Measurements from ENCODE around the gene AMOTL2.

GRCh38 chr3:134350861-134351311, 23.4 kb downstream of the AMOTL2 start:
- TF ChIP-seq PHF8 (IDR thresholded peaks at IDR 0.05; ENCODE audit: borderline replicate concordance, low read depth) (no peak), CTCF (IDR thresholded peaks at IDR 0.05) (no peak), RFX5 (IDR thresholded peaks at IDR 0.05) (no peak), SMC3 (IDR thresholded peaks at IDR 0.05) (no peak), MAX (IDR thresholded peaks at IDR 0.05) (no peak), ZSCAN20 (CRISPR knock-in tag; IDR thresholded peaks at IDR 0.05) (no peak), JUN (IDR thresholded peaks at IDR 0.05) (no peak)
